ENCODE results near the gene SMIM11. TPM values are rescaled to one million over a fixed set of nuclear protein-coding genes. Genes with fewer than 3 reads are reported as not detected.
"Not testable (repeated sequence)": the region's sequence is repeated elsewhere in the genome, so short reads cannot be mapped to it uniquely, and the experiment has no call there.

Gene SMIM11
- total RNA-seq (2013; cell fraction: nucleolus; rRNA removed) = 11.8 and 23.6 TPM in 2 replicates
- total RNA-seq (2014; rRNA removed) = 19.3 and 21.8 TPM in 2 replicates
- 4.8 and 8.2 TPM in 2 replicates for total RNA-seq (2014; rRNA removed; fragmentation: Illumina TruSeq; extraction: Trizol)
- total RNA-seq (2021) = 10.2 and 11.7 TPM in 2 replicates
- polyA plus RNA-seq (2011; ENCODE audit: low read depth) = 0.39 TPM
- polyA plus RNA-seq (2011; rRNA removed) = 4.2 and 5.4 TPM in 2 replicates
- 2.8 and 3.7 TPM in 2 replicates for polyA plus RNA-seq (2011; cell fraction: cytosol; rRNA removed)
- 3.5 and 3.9 TPM in 2 replicates for polyA plus RNA-seq (2011; cell fraction: nucleus; rRNA removed)
- polyA plus RNA-seq (2012) = 3.5 and 4.5 TPM in 2 replicates
- 22.3 and 26.3 TPM in 2 replicates for polyA plus RNA-seq (2014; fragmentation: Illumina TruSeq; extraction: Trizol)
- 10 to 100 TPM; 35.7 to 43.1 TPM for polyA plus RNA-seq (2014; fragmentation: Nextera tagmentation; extraction: Ambion mirVana)
- polyA plus RNA-seq (2014; rRNA removed) = 23.3 and 26.4 TPM in 2 replicates
- 1 to 10 TPM; 6.0 to 6.9 TPM for polyA plus RNA-seq (2016; fragmentation: Nextera tagmentation; extraction: Ambion mirVana)
- polyA minus RNA-seq (2011; rRNA and poly(A)+ RNA removed) = 2.6 and 2.8 TPM in 2 replicates
- 0.67 TPM in 1 of 2 replicates, not detected in the other for polyA minus RNA-seq (2011; cell fraction: cytosol; rRNA and poly(A)+ RNA removed)
- polyA minus RNA-seq (2011; cell fraction: nucleus; rRNA and poly(A)+ RNA removed) = 2.1 and 3.5 TPM in 2 replicates
- Bru-seq, nascent RNA = percentile 11 among the genes with signal in this experiment
- percentile 4 among the genes with signal in this experiment for BruChase-seq, experiment 1, labeled RNA remaining after a 6-hour chase
- BruChase-seq, experiment 2, labeled RNA remaining after a 2-hour chase = percentile 15 among the genes with signal in this experiment
- long read RNA-seq, experiment 1, partial matches to known transcripts = 0 of 1 reads
- long read RNA-seq, experiment 1, other reads (novel, unspliced or antisense) = 0 of 1 reads
- long read RNA-seq, experiment 2, transcript SMIM11A-201 (4 exons, 850 nt) = major isoform, 11 of 18 reads
- long read RNA-seq, experiment 2, partial matches to known transcripts = 0 of 18 reads
- long read RNA-seq, experiment 2, other reads (novel, unspliced or antisense) = 4 of 18 reads

GRCh38 chr21:34374940-34375618 lies at the start of gene SMIM11:
Gene SMIM11, plus strand, starts transcription at chr21:34375507. Its CDS starts 3,998 bp downstream, at chr21:34379505.
- H2AFZ ChIP-seq (ENCODE audit: control insufficient read depth, low read depth, low read length); H3K36me3 ChIP-seq (ENCODE audit: control insufficient read depth in 2 of 2, insufficient read depth in 2 of 2, low read length in 1 of 2); DNase-seq (ENCODE audit: low read depth, low spot score); H3K27me3 ChIP-seq (replicated peaks in 1 of 2; ENCODE audit: control insufficient read depth in 2 of 2, insufficient read depth in 2 of 2, low read length in 1 of 2); H3K9ac ChIP-seq (ENCODE audit: control insufficient read depth, insufficient read depth, low read length); H3K4me3 ChIP-seq; H3K27ac ChIP-seq (ENCODE audit: control insufficient read depth, insufficient read depth); CTCF ChIA-PET; intact Hi-C loops (cut with micrococcal nuclease; ENCODE audit: unreplicated experiment); H3K9me3 ChIP-seq (replicated peaks; ENCODE audit: control insufficient read depth, insufficient read depth, low read length); H3K4me2 ChIP-seq (ENCODE audit: control insufficient read depth, insufficient read depth); H4K20me1 ChIP-seq (ENCODE audit: control insufficient read depth, insufficient read depth); POLR2A ChIA-PET; H3K79me2 ChIP-seq (ENCODE audit: control insufficient read depth, insufficient read depth, low read length); in situ Hi-C loops (cut with MboI); SMC1A ChIA-PET (ENCODE audit: uncharacterized antibody, unreplicated experiment); RAD21 ChIA-PET (ENCODE audit: unreplicated experiment); H3K4me1 ChIP-seq (ENCODE audit: control insufficient read depth, insufficient read depth, low read length): not testable (repeated sequence)
- TSS peak; percentile 62 for BruUV-seq (replicated peaks)
- WGBS (ENCODE audit: insufficient coverage, insufficient replicate concordance, low lambda C conversion rate, missing lambda C conversion rate) = no CpG with 5 or more reads among the region's 49 CpGs
- FAIRE-seq (peak; percentile 86), ATAC-seq (peak; percentile 99)

- ChIA-PET SMC1A (ENCODE audit: uncharacterized antibody, unreplicated experiment) (no interaction called here), POLR2A (no interaction called here), CTCF (interaction anchor here (1.7 kb wide), 1 partner anchor 19 kb away, joined by 10 read pairs; no protein-coding TSS in a partner anchor), RAD21 (ENCODE audit: unreplicated experiment) (no interaction called here)
- Histone ChIP-seq H4K20me1 (ENCODE audit: control insufficient read depth, insufficient read depth) (no peaks in the 10 kb centered on the region), H3K4me2 (ENCODE audit: control insufficient read depth, insufficient read depth) (no peak overlapping the region), H3K36me3 (ENCODE audit: control insufficient read depth in 2 of 2, insufficient read depth in 2 of 2, low read length in 1 of 2) (no peaks in the 10 kb centered on the region), H3K27ac (ENCODE audit: control insufficient read depth, insufficient read depth) (no peak overlapping the region), H3K4me1 (ENCODE audit: control insufficient read depth, insufficient read depth, low read length) (no peaks in the 10 kb centered on the region), H3K9ac (ENCODE audit: control insufficient read depth, insufficient read depth, low read length) (no peak overlapping the region), H3K4me3 (no peak overlapping the region), H3K27me3 (replicated peaks in 1 of 2; ENCODE audit: control insufficient read depth in 2 of 2, insufficient read depth in 2 of 2, low read length in 1 of 2) (no peaks in the 10 kb centered on the region), H3K79me2 (ENCODE audit: control insufficient read depth, insufficient read depth, low read length) (no peaks in the 10 kb centered on the region), H3K9me3 (replicated peaks; ENCODE audit: control insufficient read depth, insufficient read depth, low read length) (no peaks in the 10 kb centered on the region), H2AFZ (ENCODE audit: control insufficient read depth, low read depth, low read length) (no peak overlapping the region)
- no peak for DNase-seq (ENCODE audit: low read depth, low spot score)
- intact Hi-C loops (cut with micrococcal nuclease; ENCODE audit: unreplicated experiment) = no loop called here
- in situ Hi-C loops (cut with MboI) = no loop called here
- no peak for ATAC-seq
- no peak for FAIRE-seq
- WGBS (ENCODE audit: insufficient coverage, insufficient replicate concordance, low lambda C conversion rate, missing lambda C conversion rate) = 50% methylated on average over 8 of the region's 8 CpGs
- BruUV-seq (replicated peaks) = no TSS peak
- TF ChIP-seq ZBED1 (IDR thresholded peaks at IDR 0.05; ENCODE audit: borderline replicate concordance) (no peak), CHD4 (IDR thresholded peaks at IDR 0.05) (no peak), MEF2B (IDR thresholded peaks at IDR 0.05; ENCODE audit: partially characterized antibody, poor library complexity, severe bottlenecking) (no peak), ZBTB33 (IDR thresholded peaks at IDR 0.05) (no peak), ELK1 (IDR thresholded peaks at IDR 0.05; ENCODE audit: low read depth, low read length) (no peak), SRF (IDR thresholded peaks at IDR 0.05; ENCODE audit: low read depth in 2 of 2, low read length in 2 of 2) (no peak), ASH2L (IDR thresholded peaks at IDR 0.05; ENCODE audit: borderline replicate concordance, low read depth) (no peak), ZSCAN29 (IDR thresholded peaks at IDR 0.05) (no peak)
Observed at GRCh38 chr21:34330055-34330454, 45.3 kb upstream of the SMIM11 start.
